SIG-M5 treated with dmso at 0.1 percent for 504 hours (cell line): ENCODE measurements around the gene ACBD6.

Source experiments
- DNase-seq: peaks from one replicate; lab custom pipeline; 2025; ENCODE audit not compliant: unreplicated experiment; lab: John Stamatoyannopoulos, UW

ACBD6 gene

DNA sequence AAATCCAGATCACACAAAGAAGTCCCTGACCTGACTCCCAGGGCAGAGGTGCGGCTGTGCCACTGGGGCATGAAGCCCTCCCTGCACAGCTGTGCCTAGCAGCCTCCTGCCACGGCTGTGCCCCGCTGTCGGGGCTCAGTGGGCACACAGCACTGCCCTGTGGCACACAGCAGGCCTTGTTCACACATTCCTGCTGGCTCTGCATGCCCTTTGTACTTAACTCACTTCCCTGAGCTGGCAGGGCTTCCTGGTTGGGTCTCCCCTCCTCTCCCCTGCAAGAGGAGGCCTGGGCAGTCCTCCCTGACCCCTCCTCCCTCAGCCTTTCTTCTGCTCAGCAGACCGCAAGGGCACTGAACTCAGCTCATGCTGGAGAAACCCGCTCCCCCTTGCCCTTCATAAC, 257.5 kb downstream of the ACBD6 start:
- DNase-seq, result no peak

DNA sequence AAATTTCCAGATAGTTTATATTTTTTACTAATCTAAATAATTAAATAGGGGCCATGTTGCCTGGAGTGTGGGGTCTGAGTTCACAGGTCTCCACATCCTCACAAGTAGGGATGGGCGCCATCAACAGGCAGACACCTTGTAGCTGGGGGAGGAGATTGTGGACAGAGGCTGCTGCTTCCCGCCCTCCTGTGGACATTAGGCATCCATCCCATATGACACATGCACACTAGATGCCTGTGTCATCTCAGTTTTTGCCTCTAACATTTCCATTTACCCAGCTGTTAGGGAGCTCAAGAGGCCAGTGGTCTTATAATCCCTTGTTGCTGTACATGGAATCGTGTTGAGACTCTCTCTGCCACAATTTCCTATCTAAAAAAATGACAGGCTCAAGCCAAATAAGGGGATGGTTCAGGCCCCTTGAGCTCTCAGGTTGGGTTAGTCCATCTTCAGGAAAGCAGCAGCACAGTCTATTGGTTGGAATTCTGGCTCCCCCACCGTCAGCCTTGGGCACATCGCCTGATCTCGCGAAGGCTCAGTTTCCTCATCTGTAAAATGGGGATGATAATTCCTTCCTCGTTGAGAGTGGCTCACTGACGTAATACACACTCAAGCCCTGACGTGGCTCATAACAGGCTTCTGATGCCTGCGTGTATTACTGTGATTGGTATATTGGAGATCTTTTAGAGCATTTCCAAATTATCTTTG, 258.7 kb downstream of the ACBD6 start:
- DNase-seq, result no peak

DNA sequence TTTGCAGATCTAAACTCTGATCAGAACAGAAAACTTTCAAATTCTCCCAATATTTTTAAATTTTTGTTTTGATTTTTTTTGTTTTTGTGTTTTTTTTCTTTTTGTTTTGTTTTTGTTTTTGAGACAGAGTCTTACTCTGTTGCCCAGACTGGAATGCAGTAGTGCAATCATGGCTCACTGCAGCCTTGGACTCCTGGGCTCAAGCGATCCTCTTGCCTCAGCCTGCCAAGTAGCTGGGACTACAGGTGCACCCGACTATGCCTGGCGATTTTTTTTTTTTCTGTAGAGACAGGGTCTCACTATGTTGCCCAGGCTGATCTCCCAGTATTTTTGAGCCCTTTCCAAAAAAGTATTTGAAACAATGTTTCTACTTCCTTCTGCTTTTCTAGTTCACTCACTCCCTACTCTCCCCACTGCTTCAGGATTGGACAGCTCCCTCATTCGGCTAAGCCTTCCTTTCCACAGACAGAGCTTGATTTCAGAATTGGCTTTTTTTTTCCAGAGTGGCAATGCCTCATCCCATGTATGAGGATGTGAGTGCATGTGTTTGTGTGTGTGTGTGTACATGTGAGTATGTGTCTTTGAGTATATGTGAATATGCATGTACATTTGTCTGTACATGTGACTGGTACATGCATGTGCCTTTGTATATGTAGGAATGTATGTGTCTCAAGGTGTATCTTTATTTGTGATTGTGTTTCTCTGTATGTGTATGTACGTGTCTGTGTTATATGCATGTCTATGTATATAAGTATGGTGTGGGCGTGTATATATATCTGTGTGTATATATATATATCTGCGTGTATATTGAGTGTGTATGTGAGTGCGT, 260.4 kb downstream of the ACBD6 start:
- DNase-seq, result peak; percentile 59

DNA sequence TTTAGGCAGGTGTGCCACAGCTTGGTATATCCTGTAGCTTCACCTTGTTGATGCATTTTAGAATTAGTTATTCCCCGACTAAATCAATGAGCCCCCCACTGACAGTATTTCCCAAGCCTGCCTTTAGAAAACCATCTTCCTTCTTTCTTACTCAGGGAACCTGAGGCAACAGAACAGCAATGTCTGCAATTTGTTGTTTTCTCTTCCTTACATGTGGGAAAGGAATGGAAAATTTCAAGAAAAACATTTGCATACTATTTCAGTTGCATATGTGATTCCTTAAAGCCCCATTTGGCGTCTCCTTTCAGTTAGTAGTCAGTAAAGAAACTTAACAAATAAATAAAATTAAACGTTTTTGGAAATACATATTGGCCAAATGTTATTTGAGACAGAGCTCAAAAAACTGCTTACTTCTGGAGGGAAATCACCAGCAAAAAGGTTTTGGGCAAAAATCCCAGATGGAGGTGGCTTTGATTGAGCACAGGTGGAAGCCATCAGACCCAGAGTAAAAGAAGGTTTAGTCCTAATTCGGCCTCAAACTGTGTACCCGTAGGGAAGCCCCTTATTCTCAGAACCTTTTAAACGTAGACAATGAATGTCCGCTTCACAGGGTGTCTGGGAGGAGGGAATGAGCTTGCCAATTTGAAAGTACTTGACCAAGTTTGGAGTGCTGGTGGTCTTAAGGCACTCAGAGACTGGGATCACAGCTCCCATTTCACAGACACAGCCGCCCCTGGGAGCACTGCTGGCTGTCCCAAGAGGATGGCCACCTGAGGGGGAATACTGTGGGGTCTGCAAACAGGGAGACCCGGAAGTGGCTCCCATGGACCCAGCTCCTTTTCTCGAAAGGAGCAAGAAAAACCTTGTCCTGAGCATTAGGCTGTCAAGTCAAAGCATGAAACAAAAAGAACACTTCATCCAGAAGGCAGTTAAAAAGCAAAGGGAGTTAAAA, 263.0 kb downstream of the ACBD6 start:
- no peak for DNase-seq

DNA sequence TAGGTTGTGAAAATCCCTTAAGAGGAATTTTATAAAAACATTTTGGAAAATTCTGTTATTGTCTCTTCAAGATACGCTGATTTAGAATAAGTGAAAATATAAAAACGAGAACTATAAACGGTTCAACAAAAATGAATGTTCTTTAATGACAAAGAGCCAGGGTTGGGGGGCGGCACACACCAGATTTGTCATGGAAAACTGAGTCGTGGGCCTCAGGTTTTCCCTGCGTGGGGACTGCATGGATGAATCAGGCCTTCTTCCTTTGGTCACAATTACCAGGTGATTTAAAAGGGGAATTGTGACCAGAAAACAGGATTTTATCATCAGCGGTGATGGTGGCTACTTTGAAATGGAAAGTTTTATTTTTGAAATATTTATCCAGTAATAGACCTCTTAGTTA, 263.7 kb downstream of the ACBD6 start:
- no peak for DNase-seq
